GM23338 (cell line): ENCODE measurements around the gene STAMBPL1.

Source experiments
- ETS1 ChIP-seq: IDR thresholded peaks from 2 replicates; pipeline ENCODE4 v1.6.1; 2016; ENCODE audit warnings: antibody characterized with exemption
- EZH2phosphoT487 ChIP-seq: fragments of 200-600 bp; sonication (generic); IDR thresholded peaks from one replicate; pipeline ENCODE4 v1.8.1; 2018; ENCODE audit warnings: antibody characterized with exemption; ENCODE audit not compliant: unreplicated experiment

- TF ChIP-seq EZH2phosphoT487 (no peak), ETS1 (no peak)
Observed at GRCh38 chr10:88899886-88900285, 19.8 kb downstream of the STAMBPL1 start.
